DLD1 (cell line): ENCODE data around the gene RFX1.
"Not testable (repeated sequence)": the region's sequence is repeated elsewhere in the genome, so short reads cannot be mapped to it uniquely, and the experiment has no call there.

Experiments used
- in situ Hi-C: cut with HindIII; loops from 2 replicates; pipeline ENCODE4 v1.10.0; 2017; ENCODE audit warnings: low sequenced_read_pairs

RFX1 gene

GRCh38 chr19:13938301-13939064 is 67.6 kb downstream of the RFX1 start, which contains the start of gene PODNL1:
TSS of gene PODNL1 (minus strand) at chr19:13938417. CDS start at chr19:13938181, 236 bp downstream.
- in situ Hi-C loops = no loop called here

GRCh38 chr19:13937479-13938300 is 68.4 kb downstream of the RFX1 start:
- in situ Hi-C loops = no loop called here

- in situ Hi-C loops = no loop called here
Measured at GRCh38 chr19:13935765-13936510, 70.2 kb downstream of the RFX1 start.

- in situ Hi-C loops = no loop called here
Measured at GRCh38 chr19:13934785-13935109, 71.4 kb downstream of the RFX1 start.

DNA sequence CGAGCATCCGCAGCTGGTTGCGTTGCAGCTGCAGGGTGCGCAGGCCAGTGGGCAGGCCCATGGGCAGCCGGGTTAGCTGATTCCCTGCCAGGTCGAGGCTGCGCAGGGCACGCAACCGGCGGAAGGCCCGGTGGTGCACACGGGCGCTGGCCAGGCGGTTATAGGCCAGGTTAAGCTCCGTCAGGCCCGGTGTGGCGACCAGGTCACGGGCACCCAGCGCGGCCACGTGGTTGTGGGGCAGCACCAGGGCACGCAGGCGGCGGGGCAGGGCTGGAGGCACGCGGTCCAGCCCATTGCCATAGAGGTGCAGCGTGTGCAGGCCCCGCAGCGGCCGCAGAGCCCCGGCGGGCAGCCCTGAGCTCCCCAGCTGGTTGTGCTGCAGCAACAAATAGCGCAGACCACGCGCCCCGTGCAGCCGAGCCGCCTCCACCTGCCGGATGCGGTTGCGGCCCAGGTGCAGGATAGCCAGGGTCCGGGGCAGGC is 73.2 kb downstream of the RFX1 start:
- in situ Hi-C loops = no loop called here

DNA sequence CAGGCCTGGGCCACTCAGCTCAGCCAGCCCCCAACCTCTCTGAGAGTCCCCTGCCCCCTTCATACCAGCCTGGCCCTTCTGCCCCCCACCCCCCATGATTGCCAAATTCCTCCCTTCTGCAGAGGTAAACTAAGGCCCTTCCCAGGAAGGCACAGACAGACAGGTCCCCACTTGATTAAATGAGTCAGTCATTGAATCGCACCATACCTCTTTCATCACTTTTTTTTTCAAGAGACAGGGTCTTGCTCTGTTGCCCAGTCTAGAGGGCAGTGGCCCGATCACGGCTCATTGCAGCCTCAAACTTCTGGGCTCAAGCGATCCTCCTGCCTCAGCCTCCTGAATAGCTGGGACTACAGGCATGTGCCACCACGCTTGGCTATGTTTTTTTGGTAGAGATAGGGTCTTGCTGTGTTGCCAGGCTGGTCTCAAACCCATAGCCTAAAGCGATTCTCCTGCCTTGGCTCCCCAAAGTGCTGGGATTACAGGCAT is 73.9 kb downstream of the RFX1 start:
- in situ Hi-C loops = no loop called here

DNA sequence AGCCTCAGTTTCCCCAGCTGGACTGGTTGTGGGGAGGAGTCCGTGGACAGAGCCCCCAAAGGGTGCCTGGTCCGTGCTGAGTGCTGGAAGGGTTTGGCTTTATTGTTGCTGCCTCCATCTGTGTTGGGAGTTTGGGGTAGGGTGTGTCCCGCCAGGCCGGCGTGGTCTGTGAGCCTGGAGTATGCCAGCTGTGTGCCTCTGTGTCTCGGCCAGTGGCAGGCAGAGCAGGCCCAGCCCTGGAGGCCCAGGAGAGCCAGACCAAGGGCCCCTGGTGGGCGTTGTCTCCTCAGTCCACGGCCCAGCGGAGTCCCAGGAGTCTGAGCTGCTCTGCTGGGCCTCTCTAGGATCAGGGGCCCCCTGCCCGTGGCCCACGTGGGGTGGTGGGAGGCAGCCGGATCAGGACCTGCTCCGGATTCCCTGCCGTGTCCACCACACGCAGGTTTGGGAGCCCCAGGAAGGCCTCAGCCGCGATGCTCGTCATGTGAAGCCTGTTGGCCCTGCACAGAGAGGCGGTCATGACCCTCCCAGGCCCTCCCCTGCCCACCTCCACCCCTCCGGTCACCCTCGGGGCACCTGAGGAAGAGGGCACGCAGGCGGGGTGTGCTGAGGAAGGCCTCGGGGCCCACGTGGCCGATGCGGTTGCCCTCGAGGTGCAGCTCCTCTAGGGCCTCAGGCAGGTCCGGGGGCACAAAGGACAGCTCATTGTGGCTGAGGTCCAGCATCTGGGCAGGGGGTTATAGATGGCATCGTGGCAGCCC is 74.5 kb downstream of the RFX1 start:
- in situ Hi-C loops = no loop called here

GRCh38 chr19:13930402-13930801 is 75.7 kb downstream of the RFX1 start:
- in situ Hi-C loops = no loop called here

DNA sequence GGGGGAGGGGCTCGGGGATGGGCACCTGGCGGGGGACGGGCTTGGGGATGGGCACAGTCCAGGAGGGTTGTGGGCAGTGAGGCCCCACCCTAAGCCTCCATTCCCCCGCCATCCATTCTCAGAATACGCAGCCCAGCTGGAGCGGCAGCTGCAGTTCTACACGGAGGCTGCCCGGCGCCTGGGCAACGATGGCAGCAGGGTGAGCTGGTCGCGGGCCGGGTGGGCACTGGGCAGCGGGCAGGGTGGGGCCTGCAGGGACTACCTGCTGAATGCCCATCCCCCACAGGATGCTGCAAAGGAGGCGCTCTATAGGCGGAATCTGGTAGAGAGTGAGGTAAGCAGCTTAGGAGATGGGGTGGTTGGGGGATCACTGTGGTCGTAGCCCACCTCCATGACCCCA is 76.2 kb downstream of the RFX1 start:
- in situ Hi-C loops = no loop called here

DNA sequence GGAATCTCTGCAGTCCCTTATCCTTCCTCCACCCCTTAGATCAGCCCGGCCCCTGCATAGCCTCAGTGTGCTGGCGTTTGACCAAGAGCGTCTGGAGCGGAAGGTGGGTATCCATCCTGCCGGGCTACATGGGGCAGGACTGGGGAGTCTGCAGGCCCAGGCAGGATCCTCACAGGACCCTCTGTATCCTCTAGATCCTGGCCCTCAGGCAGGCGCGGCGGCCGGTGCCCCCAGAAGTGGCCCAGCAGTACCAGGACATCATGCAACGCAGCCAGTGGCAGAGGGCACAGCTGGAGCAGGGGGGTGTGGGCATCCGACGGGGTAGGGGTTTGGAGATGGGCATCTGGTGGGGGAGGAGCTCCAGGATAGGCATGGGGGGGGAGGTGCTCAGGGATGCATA is 76.8 kb downstream of the RFX1 start:
- in situ Hi-C loops = no loop called here

GRCh38 chr19:13926715-13927114 is 79.4 kb downstream of the RFX1 start:
- in situ Hi-C loops = no loop called here

DNA sequence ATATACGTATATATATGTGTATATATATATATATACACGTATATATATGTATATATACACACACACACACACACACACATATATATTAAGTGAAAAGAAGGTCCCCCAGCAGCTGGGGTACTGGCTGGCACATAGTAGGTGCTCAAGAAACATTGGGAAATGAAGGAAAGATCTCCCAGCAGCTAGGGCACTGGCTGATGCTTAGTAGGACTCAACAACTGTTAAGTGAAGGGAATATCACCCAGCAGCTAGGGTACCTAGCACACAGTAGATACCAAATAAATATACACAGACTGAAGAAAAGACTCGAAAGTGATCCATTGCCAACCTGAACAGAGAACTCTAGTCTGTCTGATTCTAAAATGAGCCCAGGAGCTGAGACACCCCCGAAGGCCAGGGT is 80.1 kb downstream of the RFX1 start:
- in situ Hi-C loops = no loop called here

DNA sequence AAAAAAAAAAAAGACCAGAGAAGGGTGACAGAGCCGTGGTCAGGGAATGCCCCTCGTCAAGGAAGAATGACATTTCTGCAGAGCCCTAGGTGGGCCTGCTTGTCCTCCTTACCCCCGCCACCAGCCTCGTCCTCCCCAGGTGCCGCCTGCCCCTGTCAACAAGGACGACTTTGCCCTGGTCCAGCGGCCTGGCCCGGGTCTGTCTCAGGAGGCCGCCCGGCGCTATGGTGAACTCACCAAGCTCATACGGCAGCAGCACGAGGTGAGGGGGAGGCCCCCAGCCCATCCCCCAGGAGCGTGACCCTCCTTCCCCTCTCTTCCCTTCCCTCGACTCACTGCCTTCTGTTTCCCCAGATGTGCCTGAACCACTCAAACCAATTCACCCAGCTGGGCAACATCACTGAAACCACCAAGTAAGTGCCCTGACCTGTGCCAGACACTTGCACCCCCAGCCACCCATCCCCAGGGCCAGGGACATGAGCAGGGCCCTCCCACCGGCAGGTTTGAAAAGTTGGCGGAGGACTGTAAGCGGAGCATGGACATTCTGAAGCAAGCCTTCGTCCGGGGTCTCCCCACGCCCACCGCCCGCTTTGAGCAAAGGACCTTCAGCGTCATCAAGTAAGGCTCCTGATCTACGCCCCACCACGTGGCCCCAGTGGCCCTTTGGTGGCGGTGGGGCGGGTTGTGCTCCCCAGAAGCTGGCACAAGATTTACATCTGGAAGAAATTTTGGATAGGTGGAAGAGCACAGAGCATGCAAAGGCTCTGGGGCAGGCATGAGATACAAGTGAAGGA is 82.7 kb downstream of the RFX1 start:
- in situ Hi-C loops = no loop called here

DNA sequence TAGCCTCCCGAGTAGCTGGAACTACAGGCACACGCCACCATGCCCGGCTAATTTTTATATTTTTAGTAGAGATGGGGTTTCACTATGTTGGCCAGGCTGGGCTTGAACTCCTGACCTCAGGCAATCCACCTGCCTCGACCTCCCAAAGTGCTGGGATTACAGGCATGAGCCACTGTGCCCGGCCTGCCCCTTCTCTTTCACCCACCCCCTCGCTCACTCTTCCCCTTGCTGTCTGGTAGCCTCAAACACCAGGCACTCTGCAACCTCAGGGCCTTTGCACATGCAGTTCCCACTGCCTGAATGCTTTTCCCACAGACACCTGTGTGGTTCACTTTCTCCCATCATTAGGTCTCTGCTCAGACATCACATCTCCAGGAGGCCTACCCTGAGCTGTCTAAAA is 84.0 kb downstream of the RFX1 start:
- in situ Hi-C loops = not testable (repeated sequence)

DNA sequence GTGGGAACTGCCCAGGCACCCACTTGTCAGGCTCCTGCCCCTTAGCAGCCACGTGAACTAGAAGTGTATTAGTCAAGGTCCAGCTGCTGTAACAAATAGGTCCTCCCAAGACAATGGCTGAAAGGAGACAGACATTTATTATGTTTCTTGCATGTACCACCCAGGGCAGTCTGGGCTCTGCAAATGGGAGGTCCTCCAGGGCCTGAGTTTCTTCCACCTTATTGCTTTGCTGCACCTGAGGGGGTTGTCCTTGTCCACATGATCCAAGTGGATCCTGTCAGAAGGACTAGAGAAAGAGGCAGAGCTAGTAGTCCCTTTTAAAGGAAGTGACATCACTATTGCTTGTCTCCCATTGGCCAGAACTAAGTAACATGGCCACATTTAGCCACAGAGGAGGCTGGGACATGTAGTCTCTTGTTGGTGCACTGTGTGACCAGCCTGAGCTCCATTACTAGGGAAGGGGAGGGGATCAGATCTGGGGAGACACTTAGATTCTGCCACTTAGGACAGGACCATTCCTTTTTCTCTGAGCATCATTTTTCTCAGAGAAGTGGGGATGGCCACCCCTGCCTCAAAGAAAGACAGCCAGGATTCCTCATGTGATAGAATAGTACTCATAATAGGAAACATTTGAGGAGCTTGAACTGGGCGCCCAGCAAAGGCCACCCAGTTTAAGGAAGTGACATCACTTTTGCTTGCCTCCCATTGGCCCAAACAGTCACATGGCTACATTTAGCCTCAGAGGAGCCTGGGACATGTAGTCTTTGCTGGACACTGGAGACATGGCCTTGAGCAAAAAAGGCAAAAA is 85.0 kb downstream of the RFX1 start:
- in situ Hi-C loops = no loop called here

- in situ Hi-C loops = no loop called here
Measured at GRCh38 chr19:13920524-13920923, 85.6 kb downstream of the RFX1 start.

GRCh38 chr19:13918726-13919411 is 87.3 kb downstream of the RFX1 start:
- in situ Hi-C loops = no loop called here

DNA sequence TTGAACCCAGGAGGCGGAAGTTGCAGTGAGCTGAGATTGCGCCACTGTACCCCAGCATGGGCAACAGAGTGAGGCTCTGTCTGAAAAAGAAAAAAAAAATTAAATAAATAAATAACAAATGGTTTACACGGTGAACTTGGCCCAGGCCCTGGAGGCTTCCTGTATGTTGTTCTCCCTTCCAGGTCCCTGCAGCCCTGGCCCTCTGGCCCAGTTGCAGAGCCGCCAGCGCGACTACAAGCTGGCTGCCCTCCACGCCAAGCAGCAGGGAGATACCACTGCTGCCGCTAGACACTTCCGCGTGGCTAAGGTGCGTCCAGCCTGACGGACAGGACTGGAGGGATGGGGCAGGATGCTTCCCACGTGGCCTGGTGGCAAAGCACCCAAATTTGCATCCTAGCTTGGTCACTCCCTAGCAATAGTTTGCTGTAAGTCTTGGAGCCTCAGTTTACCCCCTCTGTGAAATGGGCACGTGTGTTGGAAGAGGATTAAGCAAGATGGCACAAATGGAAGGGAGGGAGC is 88.2 kb downstream of the RFX1 start:
- in situ Hi-C loops = no loop called here
